H1 (cell line): Measurements from ENCODE around the gene THOC5. TPM values are rescaled to one million over a fixed set of nuclear protein-coding genes. Genes with fewer than 3 reads are reported as not detected.
A peak's percentile ranks its signal among the peaks of the same experiment; 100 is the strongest.

ENCODE experiments used
- CHD2 ChIP-seq: IDR thresholded peaks from 2 replicates; pipeline ENCODE4 v1.6.1; 2012; ENCODE audit warnings: low read length, improper control_type of control experiment
- GTF2F1 ChIP-seq: IDR thresholded peaks from 2 replicates; pipeline ENCODE4 v1.6.1; 2012; ENCODE audit warnings: low read depth, low read length, improper control_type of control experiment, borderline replicate concordance
- HDAC6 ChIP-seq: IDR thresholded peaks from one replicate; pipeline ENCODE4 v1.7.1; 2012; ENCODE audit warnings: low read depth, mild to moderate bottlenecking, inconsistent platforms, low read length, moderate library complexity
- MAFK ChIP-seq: IDR thresholded peaks from 2 replicates; pipeline ENCODE4 v1.6.1; 2012; ENCODE audit warnings: low read depth, mild to moderate bottlenecking, improper control_type of control experiment, low read length
- NRF1 ChIP-seq: IDR thresholded peaks from 2 replicates; pipeline ENCODE4 v1.6.1; 2011; ENCODE audit warnings: mild to moderate bottlenecking, low read depth, low read length, improper control_type of control experiment
- PHF8 ChIP-seq: fragments of 200-600 bp; sonication (generic); conservative IDR thresholded peaks from 2 replicates; pipeline ENCODE4 v1.7.1; 2012; ENCODE audit warnings: low read depth, mild to moderate bottlenecking, inconsistent platforms, low read length, moderate library complexity
- RBBP5 ChIP-seq: IDR thresholded peaks from 2 replicates; pipeline ENCODE4 v1.7.1; 2012; ENCODE audit warnings: low read depth, mild to moderate bottlenecking, inconsistent platforms, low read length, moderate library complexity, borderline replicate concordance
- SRF ChIP-seq: IDR thresholded peaks from 2 replicates; pipeline ENCODE4 v1.6.1; 2011; ENCODE audit warnings: mild to moderate bottlenecking, low read depth, low read length, moderate library complexity
- polyA plus RNA-seq, 7 experiments: library from polyadenylated mRNA; depleted of rRNA in 3 of 7; stranded (reverse) in 5 of 7; unstranded in 2 of 7; fragments of >200 nt in 5 of 7; fragments of 200-250 nt in 2 of 7; gene quantifications; 1 replicate in 5 of 7; 2 replicates in 1 of 7; 4 replicates in 1 of 7; pipeline versions ENCODE4 v1.2.1 to v1.2.3, GENCODE V29; 2011 to 2013; ENCODE audit warnings: missing spikeins in 2 of 7, mixed read lengths in 2 of 7
- total RNA-seq: library from RNA; stranded (reverse); fragmentation: NEBNext Ultra II Directional; extraction: Animal tissue kit (Norgen Biotek cat#: 25700); gene quantifications from 2 replicates; pipeline ENCODE4 v1.2.1, GENCODE V29; 2021
- TF ChIP-seq, protein P1 (sequence below): fragments of 300-600 bp; sonication (generic); IDR thresholded peaks from 2 replicates; pipeline ENCODE4 v1.7.1; 2012; ENCODE audit warnings: low read length, moderate library complexity, mild to moderate bottlenecking, inconsistent platforms; ENCODE audit not compliant: insufficient replicate concordance
- TF ChIP-seq, protein P2 (sequence below): IDR thresholded peaks from 2 replicates; pipeline ENCODE4 v1.6.1; 2011; ENCODE audit warnings: low read depth, mild to moderate bottlenecking, low read length; ENCODE audit not compliant: insufficient read depth

The THOC5 gene
- total and polyA plus RNA-seq, 2 of the 8 experiments (the other 6 are each of a cell fraction or from before 2014, with no cell fraction given), result 27.7 to 65.7 TPM

DNA sequence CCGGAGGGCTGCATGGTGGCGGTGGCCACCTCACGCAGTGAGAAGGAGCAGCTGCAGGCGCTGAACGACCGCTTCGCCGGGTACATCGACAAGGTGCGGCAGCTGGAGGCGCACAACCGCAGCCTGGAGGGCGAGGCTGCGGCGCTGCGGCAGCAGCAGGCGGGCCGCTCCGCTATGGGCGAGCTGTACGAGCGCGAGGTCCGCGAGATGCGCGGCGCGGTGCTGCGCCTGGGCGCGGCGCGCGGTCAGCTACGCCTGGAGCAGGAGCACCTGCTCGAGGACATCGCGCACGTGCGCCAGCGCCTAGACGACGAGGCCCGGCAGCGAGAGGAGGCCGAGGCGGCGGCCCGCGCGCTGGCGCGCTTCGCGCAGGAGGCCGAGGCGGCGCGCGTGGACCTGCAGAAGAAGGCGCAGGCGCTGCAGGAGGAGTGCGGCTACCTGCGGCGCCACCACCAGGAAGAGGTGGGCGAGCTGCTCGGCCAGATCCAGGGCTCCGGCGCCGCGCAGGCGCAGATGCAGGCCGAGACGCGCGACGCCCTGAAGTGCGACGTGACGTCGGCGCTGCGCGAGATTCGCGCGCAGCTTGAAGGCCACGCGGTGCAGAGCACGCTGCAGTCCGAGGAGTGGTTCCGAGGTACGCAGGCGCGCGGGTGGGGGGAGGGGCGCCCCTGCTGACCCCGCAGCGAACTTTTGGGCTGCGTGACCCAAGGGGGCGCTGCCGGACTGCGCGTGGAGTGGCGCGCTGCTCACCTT is 72.9 kb downstream of the THOC5 start (continued):
- TF ChIP-seq, protein P1, sequence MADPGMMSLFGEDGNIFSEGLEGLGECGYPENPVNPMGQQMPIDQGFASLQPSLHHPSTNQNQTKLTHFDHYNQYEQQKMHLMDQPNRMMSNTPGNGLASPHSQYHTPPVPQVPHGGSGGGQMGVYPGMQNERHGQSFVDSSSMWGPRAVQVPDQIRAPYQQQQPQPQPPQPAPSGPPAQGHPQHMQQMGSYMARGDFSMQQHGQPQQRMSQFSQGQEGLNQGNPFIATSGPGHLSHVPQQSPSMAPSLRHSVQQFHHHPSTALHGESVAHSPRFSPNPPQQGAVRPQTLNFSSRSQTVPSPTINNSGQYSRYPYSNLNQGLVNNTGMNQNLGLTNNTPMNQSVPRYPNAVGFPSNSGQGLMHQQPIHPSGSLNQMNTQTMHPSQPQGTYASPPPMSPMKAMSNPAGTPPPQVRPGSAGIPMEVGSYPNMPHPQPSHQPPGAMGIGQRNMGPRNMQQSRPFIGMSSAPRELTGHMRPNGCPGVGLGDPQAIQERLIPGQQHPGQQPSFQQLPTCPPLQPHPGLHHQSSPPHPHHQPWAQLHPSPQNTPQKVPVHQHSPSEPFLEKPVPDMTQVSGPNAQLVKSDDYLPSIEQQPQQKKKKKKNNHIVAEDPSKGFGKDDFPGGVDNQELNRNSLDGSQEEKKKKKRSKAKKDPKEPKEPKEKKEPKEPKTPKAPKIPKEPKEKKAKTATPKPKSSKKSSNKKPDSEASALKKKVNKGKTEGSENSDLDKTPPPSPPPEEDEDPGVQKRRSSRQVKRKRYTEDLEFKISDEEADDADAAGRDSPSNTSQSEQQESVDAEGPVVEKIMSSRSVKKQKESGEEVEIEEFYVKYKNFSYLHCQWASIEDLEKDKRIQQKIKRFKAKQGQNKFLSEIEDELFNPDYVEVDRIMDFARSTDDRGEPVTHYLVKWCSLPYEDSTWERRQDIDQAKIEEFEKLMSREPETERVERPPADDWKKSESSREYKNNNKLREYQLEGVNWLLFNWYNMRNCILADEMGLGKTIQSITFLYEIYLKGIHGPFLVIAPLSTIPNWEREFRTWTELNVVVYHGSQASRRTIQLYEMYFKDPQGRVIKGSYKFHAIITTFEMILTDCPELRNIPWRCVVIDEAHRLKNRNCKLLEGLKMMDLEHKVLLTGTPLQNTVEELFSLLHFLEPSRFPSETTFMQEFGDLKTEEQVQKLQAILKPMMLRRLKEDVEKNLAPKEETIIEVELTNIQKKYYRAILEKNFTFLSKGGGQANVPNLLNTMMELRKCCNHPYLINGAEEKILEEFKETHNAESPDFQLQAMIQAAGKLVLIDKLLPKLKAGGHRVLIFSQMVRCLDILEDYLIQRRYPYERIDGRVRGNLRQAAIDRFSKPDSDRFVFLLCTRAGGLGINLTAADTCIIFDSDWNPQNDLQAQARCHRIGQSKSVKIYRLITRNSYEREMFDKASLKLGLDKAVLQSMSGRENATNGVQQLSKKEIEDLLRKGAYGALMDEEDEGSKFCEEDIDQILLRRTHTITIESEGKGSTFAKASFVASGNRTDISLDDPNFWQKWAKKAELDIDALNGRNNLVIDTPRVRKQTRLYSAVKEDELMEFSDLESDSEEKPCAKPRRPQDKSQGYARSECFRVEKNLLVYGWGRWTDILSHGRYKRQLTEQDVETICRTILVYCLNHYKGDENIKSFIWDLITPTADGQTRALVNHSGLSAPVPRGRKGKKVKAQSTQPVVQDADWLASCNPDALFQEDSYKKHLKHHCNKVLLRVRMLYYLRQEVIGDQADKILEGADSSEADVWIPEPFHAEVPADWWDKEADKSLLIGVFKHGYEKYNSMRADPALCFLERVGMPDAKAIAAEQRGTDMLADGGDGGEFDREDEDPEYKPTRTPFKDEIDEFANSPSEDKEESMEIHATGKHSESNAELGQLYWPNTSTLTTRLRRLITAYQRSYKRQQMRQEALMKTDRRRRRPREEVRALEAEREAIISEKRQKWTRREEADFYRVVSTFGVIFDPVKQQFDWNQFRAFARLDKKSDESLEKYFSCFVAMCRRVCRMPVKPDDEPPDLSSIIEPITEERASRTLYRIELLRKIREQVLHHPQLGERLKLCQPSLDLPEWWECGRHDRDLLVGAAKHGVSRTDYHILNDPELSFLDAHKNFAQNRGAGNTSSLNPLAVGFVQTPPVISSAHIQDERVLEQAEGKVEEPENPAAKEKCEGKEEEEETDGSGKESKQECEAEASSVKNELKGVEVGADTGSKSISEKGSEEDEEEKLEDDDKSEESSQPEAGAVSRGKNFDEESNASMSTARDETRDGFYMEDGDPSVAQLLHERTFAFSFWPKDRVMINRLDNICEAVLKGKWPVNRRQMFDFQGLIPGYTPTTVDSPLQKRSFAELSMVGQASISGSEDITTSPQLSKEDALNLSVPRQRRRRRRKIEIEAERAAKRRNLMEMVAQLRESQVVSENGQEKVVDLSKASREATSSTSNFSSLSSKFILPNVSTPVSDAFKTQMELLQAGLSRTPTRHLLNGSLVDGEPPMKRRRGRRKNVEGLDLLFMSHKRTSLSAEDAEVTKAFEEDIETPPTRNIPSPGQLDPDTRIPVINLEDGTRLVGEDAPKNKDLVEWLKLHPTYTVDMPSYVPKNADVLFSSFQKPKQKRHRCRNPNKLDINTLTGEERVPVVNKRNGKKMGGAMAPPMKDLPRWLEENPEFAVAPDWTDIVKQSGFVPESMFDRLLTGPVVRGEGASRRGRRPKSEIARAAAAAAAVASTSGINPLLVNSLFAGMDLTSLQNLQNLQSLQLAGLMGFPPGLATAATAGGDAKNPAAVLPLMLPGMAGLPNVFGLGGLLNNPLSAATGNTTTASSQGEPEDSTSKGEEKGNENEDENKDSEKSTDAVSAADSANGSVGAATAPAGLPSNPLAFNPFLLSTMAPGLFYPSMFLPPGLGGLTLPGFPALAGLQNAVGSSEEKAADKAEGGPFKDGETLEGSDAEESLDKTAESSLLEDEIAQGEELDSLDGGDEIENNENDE, result no peak
- TF ChIP-seq SRF, result no peak
- 0 out of 2 replicates have a peak, but pooled peaks have one; percentile 60 for TF ChIP-seq GTF2F1
- TF ChIP-seq MAFK, result no peak
- TF ChIP-seq CHD2, result peak; percentile 93
- TF ChIP-seq, protein P2, sequence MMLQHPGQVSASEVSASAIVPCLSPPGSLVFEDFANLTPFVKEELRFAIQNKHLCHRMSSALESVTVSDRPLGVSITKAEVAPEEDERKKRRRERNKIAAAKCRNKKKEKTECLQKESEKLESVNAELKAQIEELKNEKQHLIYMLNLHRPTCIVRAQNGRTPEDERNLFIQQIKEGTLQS, result no peak
- TF ChIP-seq NRF1, result peak; percentile 34; the same call in 1 of the 2 replicates
- no peak for TF ChIP-seq PHF8
- no peak for TF ChIP-seq RBBP5
- TF ChIP-seq HDAC6, result no peak
